Ishikawa (cell line): ENCODE measurements around the gene CFAP119.
A peak's percentile ranks its signal among the peaks of the same experiment; 100 is the strongest.

Experiments
- CEBPB ChIP-seq: IDR thresholded peaks from 2 replicates; pipeline ENCODE4 v1.6.1; 2012
- CREB1 ChIP-seq: IDR thresholded peaks from 2 replicates; pipeline ENCODE4 v1.6.1; 2012; ENCODE audit warnings: low read depth
- EGR1 ChIP-seq: IDR thresholded peaks from 2 replicates; pipeline ENCODE4 v1.6.1; 2012
- EP300 ChIP-seq: IDR thresholded peaks from 2 replicates; pipeline ENCODE4 v1.6.1; 2012; ENCODE audit warnings: borderline replicate concordance
- FOXM1 ChIP-seq: IDR thresholded peaks from 2 replicates; pipeline ENCODE4 v1.6.1; 2012; ENCODE audit warnings: low read depth, borderline replicate concordance
- MAX ChIP-seq: IDR thresholded peaks from 2 replicates; pipeline ENCODE4 v1.6.1; 2012
- NFIC ChIP-seq: IDR thresholded peaks from 2 replicates; pipeline ENCODE4 v1.6.1; 2012
- RAD21 ChIP-seq: IDR thresholded peaks from 2 replicates; pipeline ENCODE4 v1.6.1; 2012; ENCODE audit warnings: low read depth
- REST ChIP-seq: IDR thresholded peaks from 2 replicates; pipeline ENCODE4 v1.6.1; 2012; ENCODE audit warnings: low read depth, mild to moderate bottlenecking
- TAF1 ChIP-seq: IDR thresholded peaks from 2 replicates; pipeline ENCODE4 v1.6.1; 2012; ENCODE audit warnings: low read depth, mild to moderate bottlenecking
- TCF12 ChIP-seq: IDR thresholded peaks from 2 replicates; pipeline ENCODE4 v1.6.1; 2012; ENCODE audit warnings: low read depth
- TEAD4 ChIP-seq: IDR thresholded peaks from 2 replicates; pipeline ENCODE4 v1.6.1; 2012
- USF1 ChIP-seq: IDR thresholded peaks from 2 replicates; pipeline ENCODE4 v1.6.1; 2012
- YY1 ChIP-seq: IDR thresholded peaks from 2 replicates; pipeline ENCODE4 v1.6.1; 2012; ENCODE audit warnings: low read depth
- ZBTB7A ChIP-seq: IDR thresholded peaks from 2 replicates; pipeline ENCODE4 v1.6.1; 2012; ENCODE audit warnings: low read depth

Gene CFAP119

GRCh38 chr16:30786115-30786935 is 24.5 kb upstream of the CFAP119 start:
- TF ChIP-seq ZBTB7A = peak; percentile 44; the same call in 1 of the 2 replicates
- peak; percentile 53 for TF ChIP-seq MAX
- no peak for TF ChIP-seq FOXM1

GRCh38 chr16:30785126-30786106 is 23.6 kb upstream of the CFAP119 start:
- TF ChIP-seq TEAD4 (no peak), FOXM1 (no peak), REST (no peak)

- TF ChIP-seq ZBTB7A (no peak), MAX (no peak), NFIC (no peak), TAF1 (no peak), TCF12 (no peak), RAD21 (no peak), EP300 (no peak), TEAD4 (no peak), USF1 (no peak)
Measured at GRCh38 chr16:30784215-30784614, 22.4 kb upstream of the CFAP119 start.

- TF ChIP-seq FOXM1 (no peak), TAF1 (no peak), ZBTB7A (no peak), USF1 (no peak)
Measured at GRCh38 chr16:30783280-30784109, 21.6 kb upstream of the CFAP119 start.

- no peak for TF ChIP-seq TCF12
- TF ChIP-seq YY1 = no peak
- no peak for TF ChIP-seq FOXM1
- TF ChIP-seq REST = no peak
- TF ChIP-seq EGR1 = no peak
- no peak for TF ChIP-seq ZBTB7A
- TF ChIP-seq CREB1 = no peak
- TF ChIP-seq EP300 = no peak
- no peak for TF ChIP-seq MAX
- no peak for TF ChIP-seq USF1
- no peak for TF ChIP-seq TAF1
- TF ChIP-seq RAD21 = no peak
- no peak for TF ChIP-seq CEBPB
- TF ChIP-seq TEAD4 = no peak
- no peak for TF ChIP-seq NFIC
Measured at GRCh38 chr16:30782486-30783279, 20.8 kb upstream of the CFAP119 start.
